Left lung (tissue), 10 donors: ENCODE results near the gene KMT5B. TPM values are rescaled to one million over a fixed set of nuclear protein-coding genes. Genes with fewer than 3 reads are reported as not detected.

Experiments used
- ATAC-seq: fragments of 200-7000 bp; cut with Tn5 transposase; one replicate; pipeline ENCODE4 v1.9.1; 2020; ENCODE audit warnings: moderate library complexity
- DNase-seq, 4 donors: peaks; one replicate each; pipeline ENCODE4 v3.0.0-alpha.2; 2013 to 2020
- H3K27ac ChIP-seq, 2 donors: fragments of 200-600 bp; sonication (generic) in 1 of 2; one replicate each; pipeline versions ENCODE4 v1.5.0 to v1.8.0; 2020 to 2021
- H3K27me3 ChIP-seq, 2 donors: fragments of 200-600 bp; sonication (generic) in 1 of 2; one replicate each; pipeline versions ENCODE4 v1.5.0 to v1.8.0; 2020 to 2021
- H3K36me3 ChIP-seq, 2 donors: fragments of 200-600 bp; sonication (generic) in 1 of 2; one replicate each; pipeline versions ENCODE4 v1.5.0 to v1.8.0; 2020 to 2021
- H3K4me1 ChIP-seq, 2 donors: fragments of 200-600 bp; one replicate each; pipeline ENCODE4 v1.8.0; 2021
- H3K4me3 ChIP-seq, 2 donors: fragments of 200-600 bp; sonication (generic) in 1 of 2; one replicate each; pipeline versions ENCODE4 v1.5.0 to v1.8.0; 2020 to 2021; ENCODE audit warnings: mild to moderate bottlenecking in 1 of 2
- H3K9me3 ChIP-seq, 2 donors: fragments of 200-600 bp; sonication (generic) in 1 of 2; one replicate each; pipeline versions ENCODE4 v1.5.0 to v1.8.0; 2020 to 2021
- CTCF ChIP-seq, 2 donors: fragments of 200-600 bp; sonication (generic) in 1 of 2; IDR thresholded peaks; one replicate each; pipeline versions ENCODE4 v1.5.0 to v1.8.0; 2021; ENCODE audit warnings: antibody characterized with exemption in 2 of 2
- intact Hi-C, 2 donors: fragments of 100-400 bp; cut with DNase I; formaldehyde crosslinking; loops; one replicate each; pipeline versions ENCODE4 v1.11.2 to v1.14.2; 2022
- polyA plus RNA-seq, 6 donors: library from polyadenylated mRNA; unstranded; fragments of 120-200 nt; gene quantifications; one replicate each; pipeline ENCODE4 v1.2.1, GENCODE V29; 2013; ENCODE audit not compliant: insufficient read length in 6 of 6
- total RNA-seq, 2 donors: library from RNA; stranded (reverse); fragmentation: NEBNext Ultra II Directional; extraction: Animal tissue kit (Norgen Biotek cat#: 25700); gene quantifications; one replicate each; pipeline ENCODE4 v1.2.1, GENCODE V29; 2021
- donor health status: DM: no; HTN: yes; CAD: no.
- donor health status: DM: no; HTN: no; CAD: no.

Gene KMT5B
- total and polyA plus RNA-seq, 8 donors, result 36.0 to 91.7 (median 86.4) TPM

DNA sequence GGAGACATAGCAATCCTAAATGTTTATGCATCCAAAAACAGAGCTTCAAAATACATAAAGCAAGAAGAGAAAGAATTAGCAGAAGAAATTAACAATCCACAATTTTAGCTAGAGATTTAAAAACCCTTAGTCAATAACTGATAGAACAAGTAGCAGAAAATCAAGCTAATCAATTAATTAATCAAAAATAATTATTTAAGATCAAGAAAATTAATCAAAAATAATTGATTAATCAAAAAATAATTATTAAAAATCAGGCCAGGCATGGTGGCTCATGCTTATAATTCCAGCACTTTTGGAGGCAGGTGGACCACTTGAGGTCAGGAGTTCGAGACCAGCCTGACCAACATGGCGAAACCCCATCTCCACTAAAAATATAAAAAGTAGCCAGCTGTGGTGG, 29.5 kb upstream of the KMT5B start:
- Histone ChIP-seq H3K27me3 (no peaks in the 10 kb centered on the region), H3K36me3 (no peaks in the 10 kb centered on the region), H3K4me3 (no peak overlapping the region), H3K4me1 (no peaks in the 10 kb centered on the region), H3K9me3 (peaks cover 0 to 5% of the 10 kb centered on the region in 2 donors), H3K27ac (no peak overlapping the region)
- ATAC-seq (no peak), DNase-seq (no peak)
- intact Hi-C loops, result no loop called here
- no peak for TF ChIP-seq CTCF (IDR thresholded peaks at IDR 0.05)

DNA sequence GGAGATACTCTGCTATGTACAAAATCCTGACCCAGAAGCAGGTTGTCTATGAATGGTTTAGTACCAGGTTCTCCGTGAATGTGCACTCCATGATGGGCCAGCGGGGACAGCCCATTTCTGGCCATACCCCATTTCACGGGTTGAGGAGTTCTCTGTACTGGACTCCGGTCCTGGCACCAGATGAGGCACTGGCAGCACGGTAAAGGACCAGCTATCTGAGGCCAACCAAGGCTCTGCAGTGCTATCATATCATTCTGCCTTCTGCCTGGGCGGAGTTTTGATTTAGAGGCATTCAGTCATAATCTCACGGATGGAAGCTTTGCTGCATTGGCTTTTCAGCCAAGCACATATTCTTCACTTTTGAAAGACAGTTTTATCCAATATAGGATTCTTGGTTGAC, 18.5 kb upstream of the KMT5B start:
- no peak for ATAC-seq
- intact Hi-C loops, result no loop called here
- TF ChIP-seq CTCF (IDR thresholded peaks at IDR 0.05), result no peak
- no peak for DNase-seq
- Histone ChIP-seq H3K27me3 (peaks cover 0 to 9% of the 10 kb centered on the region in 2 donors), H3K27ac (no peak overlapping the region), H3K4me3 (no peak overlapping the region), H3K9me3 (peaks cover 0 to 22% of the 10 kb centered on the region in 2 donors), H3K36me3 (no peaks in the 10 kb centered on the region), H3K4me1 (no peaks in the 10 kb centered on the region)

GRCh38 chr11:68229601-68230000, 16.5 kb upstream of the KMT5B start:
- no peaks in the 10 kb centered on the region for H3K36me3 ChIP-seq

GRCh38 chr11:68226421-68226820, 13.3 kb upstream of the KMT5B start:
- intact Hi-C loops, result no loop called here

More at GRCh38 chr11:68229601-68230000, 16.5 kb upstream of the KMT5B start:
- no peak for TF ChIP-seq CTCF (IDR thresholded peaks at IDR 0.05)
- Histone ChIP-seq H3K4me3 (no peak overlapping the region), H3K9me3 (peaks cover 0 to 22% of the 10 kb centered on the region in 2 donors), H3K27ac (no peak overlapping the region), H3K27me3 (no peaks in the 10 kb centered on the region), H3K4me1 (no peaks in the 10 kb centered on the region)
- ATAC-seq (no peak), DNase-seq (no peak)
- intact Hi-C loops, result no loop called here

GRCh38 chr11:68224606-68225005, 11.5 kb upstream of the KMT5B start:
- H3K27me3 ChIP-seq, result no peaks in the 10 kb centered on the region
- H3K4me1 ChIP-seq, result no peaks in the 10 kb centered on the region
- intact Hi-C loops, result no loop called here
- H3K27ac ChIP-seq, result no peak overlapping the region
- H3K9me3 ChIP-seq, result peaks cover 0 to 12% of the 10 kb centered on the region in 2 donors
- DNase-seq, result no peak
- TF ChIP-seq CTCF (IDR thresholded peaks at IDR 0.05), result no peak
- H3K36me3 ChIP-seq, result no peaks in the 10 kb centered on the region
- H3K4me3 ChIP-seq, result no peak overlapping the region
- no peak for ATAC-seq

More at GRCh38 chr11:68226421-68226820, 13.3 kb upstream of the KMT5B start:
- Histone ChIP-seq H3K4me1 (no peaks in the 10 kb centered on the region), H3K9me3 (peaks cover 0 to 22% of the 10 kb centered on the region in 2 donors), H3K27ac (no peak overlapping the region), H3K4me3 (no peak overlapping the region), H3K27me3 (no peaks in the 10 kb centered on the region), H3K36me3 (no peaks in the 10 kb centered on the region)
- TF ChIP-seq CTCF (IDR thresholded peaks at IDR 0.05), result no peak
- ATAC-seq (no peak), DNase-seq (no peak)
